ENCODE results near the gene MGAT5B. TPM values are rescaled to one million over a fixed set of nuclear protein-coding genes. Genes with fewer than 3 reads are reported as not detected.

MGAT5B gene
- total RNA-seq, 1 experiment from 2014 or later: 4.4 TPM

- Histone ChIP-seq H4K20me1 (ENCODE audit: insufficient read depth) (no peaks in the 10 kb centered on the region), H3K9me3 (ENCODE audit: control insufficient read depth in 1 of 2, insufficient read depth in 1 of 2, low read depth in 1 of 2, low read length in 2 of 2) (peaks cover 0 to 3% of the 10 kb centered on the region in 2 experiments; a peak in 1 of 4 replicates), H3K27me3 (ENCODE audit: insufficient read depth, low read length) (no peaks in the 10 kb centered on the region), H3K4me2 (ENCODE audit: low read length) (no peak overlapping the region), H3K4me1 (ENCODE audit: control insufficient read depth in 1 of 2, insufficient read depth in 2 of 2, low read length in 2 of 2) (peaks cover 35 to 54% of the 10 kb centered on the region in 2 experiments), H2AFZ (ENCODE audit: low read depth, low read length, poor library complexity, severe bottlenecking) (no peak overlapping the region), H3K9ac (ENCODE audit: low read length) (no peak overlapping the region), H3K9me2 (ENCODE audit: insufficient read depth) (no peaks in the 10 kb centered on the region), H3K27ac (ENCODE audit: low read depth, low read length) (no peak overlapping the region), H3K36me3 (ENCODE audit: control insufficient read depth in 1 of 2, insufficient read depth in 2 of 2, low read length in 2 of 2) (no peaks in the 10 kb centered on the region), H3K79me2 (ENCODE audit: insufficient read depth, low read length) (no peaks in the 10 kb centered on the region), H3K4me3 (replicated peaks in 1 of 2; ENCODE audit: low read depth in 1 of 2, low read length in 2 of 2) (no peak overlapping the region)
- CTCF ChIA-PET: interaction anchor here (1.4 to 2.5 kb wide), 2 partner anchors 9 to 188 kb away, joined by 3 to 73 read pairs; no protein-coding TSS in a partner anchor
- RAD21 ChIA-PET (ENCODE audit: low non-redundant PET in 1 of 2, low total read pairs in 2 of 2, uncharacterized antibody in 2 of 2, unreplicated experiment in 2 of 2): no interaction called here
- no peak for DNase-seq (ENCODE audit: low read depth, low spot score)
- no peak for TF ChIP-seq ZBTB33 (IDR thresholded peaks at IDR 0.05; ENCODE audit: extremely low read depth, insufficient replicate concordance, low read length)
- TF ChIP-seq ELF1 (IDR thresholded peaks at IDR 0.05; ENCODE audit: borderline replicate concordance, low read depth): no peak
- TF ChIP-seq POLR2AphosphoS5 (IDR thresholded peaks at IDR 0.05; ENCODE audit: low read depth, low read length): no peak
- no peak for TF ChIP-seq SIN3A (IDR thresholded peaks at IDR 0.05; ENCODE audit: low read depth)
- TF ChIP-seq SRF (IDR thresholded peaks at IDR 0.05; ENCODE audit: low read depth): no peak
- no peak for TF ChIP-seq EGR1 (IDR thresholded peaks at IDR 0.05; ENCODE audit: low read depth)
- no peak for TF ChIP-seq JUND (IDR thresholded peaks at IDR 0.05)
- TF ChIP-seq ATF3 (IDR thresholded peaks at IDR 0.05): no peak
- ATAC-seq: no peak
- intact Hi-C loops (cut with micrococcal nuclease): loop anchor here (5.0 kb wide), 1 partner anchor 378 kb away; no protein-coding TSS in a partner anchor
- POLR2A ChIA-PET: no interaction called here
- BruUV-seq (replicated peaks): no TSS peak
These were observed 1.5 kb downstream of the MGAT5B start for GRCh38 chr17:76869496-76870376.
